ENCODE results near the gene APOO.

Gene APOO

DNA sequence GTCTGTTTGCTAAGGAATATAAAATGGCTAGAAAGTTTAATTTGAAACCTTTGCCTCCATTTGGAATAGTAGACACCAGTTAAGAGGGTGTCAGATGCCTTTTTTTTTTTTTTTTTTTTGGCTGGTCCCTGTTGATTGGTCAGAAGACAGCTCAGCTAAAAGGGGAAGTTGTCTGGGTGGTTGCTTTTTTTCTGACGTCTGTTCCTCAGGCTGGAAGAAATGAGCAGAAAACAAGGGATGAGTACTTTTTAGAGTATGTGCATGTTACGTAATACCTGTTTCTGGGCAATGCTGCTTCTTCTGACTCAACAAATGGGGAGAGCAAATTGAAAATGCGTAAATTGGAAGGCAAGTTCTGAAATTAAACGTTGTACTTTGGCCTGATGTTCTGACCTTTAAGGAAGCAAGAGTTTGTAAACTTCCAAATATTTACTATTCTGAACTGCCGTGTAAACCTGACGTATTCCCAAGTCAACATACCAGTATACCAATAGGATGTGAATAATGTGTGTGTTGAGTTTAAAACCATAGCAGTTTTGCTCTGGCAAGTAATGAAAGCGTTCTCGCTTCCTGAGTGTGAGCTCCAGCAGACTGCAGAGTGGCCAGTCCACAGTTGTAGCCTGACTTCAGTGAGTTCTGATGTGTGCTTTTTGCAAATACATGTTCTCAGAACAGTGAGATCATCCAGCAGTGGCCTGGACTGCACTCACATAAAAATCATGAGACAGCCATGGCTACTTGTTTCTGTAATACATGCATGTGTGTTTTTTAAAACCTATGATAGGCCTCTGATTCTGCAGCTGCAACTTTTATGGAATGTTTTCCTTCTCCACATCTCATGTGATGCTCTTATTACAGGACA lies 123.0 kb downstream of the APOO start:
- peak; percentile 9 for DNase-seq (ENCODE audit: low spot score)

DNA sequence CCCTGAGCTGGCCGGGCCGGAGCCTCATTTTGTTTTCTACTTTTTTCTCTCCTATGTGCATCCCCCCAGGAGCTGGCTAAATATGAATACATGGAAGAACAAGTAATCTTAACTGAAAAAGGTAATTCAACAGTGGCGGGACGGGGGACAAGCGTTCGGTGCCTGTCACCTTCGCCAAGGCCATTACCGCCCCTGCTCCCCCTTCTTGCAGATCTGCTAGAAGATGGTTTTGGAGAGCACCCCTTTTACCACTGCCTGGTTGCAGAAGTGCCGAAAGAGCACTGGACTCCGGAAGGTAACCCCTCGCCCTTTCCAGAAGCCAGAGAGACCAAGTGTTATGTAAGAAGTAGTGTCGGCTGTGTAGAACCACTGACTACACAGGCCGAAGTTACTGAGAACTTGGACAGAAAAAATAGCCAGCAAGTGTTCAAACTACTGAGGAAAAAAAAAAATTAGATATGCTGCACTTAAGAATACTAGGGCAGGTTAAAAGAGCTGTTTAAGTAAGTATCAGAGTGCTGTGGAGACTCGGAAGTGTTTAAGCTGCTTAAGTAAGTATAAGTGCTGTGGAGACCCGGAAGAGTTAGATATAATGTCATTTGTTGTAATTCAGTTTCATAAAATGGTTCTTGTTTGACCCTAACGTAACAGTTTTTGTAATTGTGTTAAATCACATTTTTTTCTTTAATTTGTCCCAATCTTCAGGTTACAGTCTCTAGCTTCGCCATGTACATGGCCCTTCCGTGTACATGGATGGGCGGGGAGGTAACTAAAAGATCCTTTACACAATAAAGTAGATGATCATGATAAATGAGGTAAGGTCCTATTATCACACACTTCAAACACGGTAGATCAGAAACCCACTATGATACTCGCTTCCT lies 123.9 kb downstream of the APOO start:
- DNase-seq (ENCODE audit: low spot score): no peak
